Esophagus squamous epithelium (tissue), 5 donors: ENCODE measurements around the gene SHISAL2A. TPM values are rescaled to one million over a fixed set of nuclear protein-coding genes. Genes with fewer than 3 reads are reported as not detected.

Experiments used
- DNase-seq: peaks from one replicate; lab custom pipeline; 2025; lab: John Stamatoyannopoulos, UW
- H3K27ac ChIP-seq, 4 donors: fragments of 200-600 bp; sonication (generic); one replicate each; pipeline ENCODE4 v1.5.1; 2016 to 2019; ENCODE audit warnings: mild to moderate bottlenecking in 1 of 4
- H3K27me3 ChIP-seq, 4 donors: fragments of 200-600 bp; sonication (generic); 1 replicate in 3 of 4; 2 replicates in 1 of 4; pipeline versions ENCODE4 v1.5.1 to v1.6.0; 2017 to 2021; ENCODE audit warnings: antibody characterized with exemption in 1 of 4
- H3K36me3 ChIP-seq, 3 donors: fragments of 200-600 bp; sonication (generic); one replicate each; pipeline ENCODE4 v1.5.1; 2016 to 2019
- H3K4me1 ChIP-seq, 3 donors: fragments of 200-600 bp; sonication (generic); one replicate each; pipeline ENCODE4 v1.5.1; 2017 to 2019
- H3K4me3 ChIP-seq, 4 donors: fragments of 200-600 bp; sonication (generic); 1 replicate in 3 of 4; 2 replicates in 1 of 4; pipeline ENCODE4 v1.5.1; 2016 to 2019; ENCODE audit warnings: mild to moderate bottlenecking in 2 of 4, moderate library complexity in 1 of 4
- H3K9me3 ChIP-seq, 3 donors: fragments of 200-600 bp; sonication (generic); one replicate each; pipeline ENCODE4 v1.5.1; 2016 to 2019
- CTCF ChIP-seq, 6 experiments: fragments of 450-650 bp in 4 of 6; fragments of 200-600 bp in 2 of 6; sonication (generic) in 2 of 6; IDR thresholded peaks; one replicate each; pipeline ENCODE4 v1.5.1; 2016 to 2019; ENCODE audit warnings: antibody characterized with exemption in 6 of 6, mild to moderate bottlenecking in 4 of 6, moderate library complexity in 4 of 6
- POLR2A ChIP-seq, 4 donors: fragments of 450-650 bp; IDR thresholded peaks; one replicate each; pipeline ENCODE4 v1.6.1; 2017; ENCODE audit warnings: antibody characterized with exemption in 4 of 4, mild to moderate bottlenecking in 4 of 4, moderate library complexity in 3 of 4
- WGBS, 2 donors: methylation state at CpG; one replicate each; pipeline ENCODE4 v1.1.5; 2018; 5-methylcytosine and 5-hydroxymethylcytosine counted together
- intact Hi-C: fragments of 100-400 bp; cut with DNase I; formaldehyde crosslinking; loops from one replicate; pipeline ENCODE4 v1.15.0; 2022
- total RNA-seq, 4 donors: library from RNA; depleted of rRNA; stranded (reverse); fragments of >200 nt; gene quantifications; one replicate each; pipeline ENCODE4 v1.1.0, GENCODE V29; 2016
- donor health status: DM: yes; HTN: yes; CAD: no.

SHISAL2A gene
- total RNA-seq = 1 to 10 TPM in 1 of 4 donors, not detected in 3; 1.7 TPM

GRCh38 chr1:52632732-52633290, at the start of gene SHISAL2A:
Gene SHISAL2A, plus strand, starts transcription at chr1:52633168. Its CDS starts 326 bp downstream, at chr1:52633494.
- DNase-seq = no peak
- H3K4me1 ChIP-seq = peaks cover 9 to 29% (median 11%) of the 10 kb centered on the region in 3 donors
- WGBS, 2 donors = 10 to 24% methylated on average over 2 to 25 of the region's 53 CpGs
- no peaks in the 10 kb centered on the region for H3K9me3 ChIP-seq
- H3K4me3 ChIP-seq = peak within 1 kb of the TSS; percentile 27 to 61 (median 40)
- H3K36me3 ChIP-seq = no peaks in the 10 kb centered on the region
- peak within 1 kb of the TSS in 3 of 4 donors; percentile 2 to 71 (median 28) for H3K27ac ChIP-seq
- intact Hi-C loops = no loop called here
- no peak for TF ChIP-seq CTCF (IDR thresholded peaks at IDR 0.05)
- TF ChIP-seq POLR2A (IDR thresholded peaks at IDR 0.05) = peak in 1 of 4 donors; percentile 41
- H3K27me3 ChIP-seq = peaks cover 0 to 59% (median 1%) of the 10 kb centered on the region in 4 donors

- DNase-seq = no peak
- no peak overlapping the region for H3K27ac ChIP-seq
- H3K27me3 ChIP-seq = peaks cover 0 to 19% (median 0%) of the 10 kb centered on the region in 4 donors
- intact Hi-C loops = no loop called here
- H3K4me1 ChIP-seq = no peaks in the 10 kb centered on the region
- no peak for TF ChIP-seq POLR2A (IDR thresholded peaks at IDR 0.05)
- no peak for TF ChIP-seq CTCF (IDR thresholded peaks at IDR 0.05)
- no peaks in the 10 kb centered on the region for H3K9me3 ChIP-seq
- H3K4me3 ChIP-seq = no peak overlapping the region
- no peaks in the 10 kb centered on the region for H3K36me3 ChIP-seq
- 50 to 70% methylated on average over 1 of the region's 1 CpG for WGBS, 2 donors
Measured at GRCh38 chr1:52585474-52585873, 47.5 kb upstream of the SHISAL2A start.

- H3K27me3 ChIP-seq = peaks cover 0 to 19% (median 0%) of the 10 kb centered on the region in 4 donors
- intact Hi-C loops = no loop called here
- H3K4me3 ChIP-seq = no peak overlapping the region
- H3K4me1 ChIP-seq = no peaks in the 10 kb centered on the region
- H3K36me3 ChIP-seq = no peaks in the 10 kb centered on the region
- H3K27ac ChIP-seq = no peak overlapping the region
- H3K9me3 ChIP-seq = no peaks in the 10 kb centered on the region
- TF ChIP-seq POLR2A (IDR thresholded peaks at IDR 0.05) (no peak), CTCF (IDR thresholded peaks at IDR 0.05) (no peak)
- DNase-seq = no peak
Measured at GRCh38 chr1:52588027-52588426, 44.9 kb upstream of the SHISAL2A start.

GRCh38 chr1:52588535-52588934, 44.4 kb upstream of the SHISAL2A start:
- Histone ChIP-seq H3K4me1 (no peaks in the 10 kb centered on the region), H3K36me3 (no peaks in the 10 kb centered on the region), H3K9me3 (no peaks in the 10 kb centered on the region), H3K4me3 (no peak overlapping the region), H3K27me3 (peaks cover 0 to 18% (median 0%) of the 10 kb centered on the region in 4 donors), H3K27ac (no peak overlapping the region)
- no peak for DNase-seq
- intact Hi-C loops = no loop called here
- TF ChIP-seq POLR2A (IDR thresholded peaks at IDR 0.05) (no peak), CTCF (IDR thresholded peaks at IDR 0.05) (no peak)
- WGBS, 2 donors = 46 to 61% methylated on average over 1 of the region's 1 CpG

GRCh38 chr1:52590266-52590665, 42.7 kb upstream of the SHISAL2A start:
- intact Hi-C loops = no loop called here
- Histone ChIP-seq H3K27ac (no peak overlapping the region), H3K27me3 (peaks cover 0 to 11% (median 0%) of the 10 kb centered on the region in 4 donors), H3K36me3 (no peaks in the 10 kb centered on the region), H3K4me1 (no peaks in the 10 kb centered on the region), H3K4me3 (no peak overlapping the region), H3K9me3 (no peaks in the 10 kb centered on the region)
- DNase-seq = no peak
- 63 to 70% methylated on average over 5 of the region's 6 CpGs for WGBS, 2 donors
- TF ChIP-seq POLR2A (IDR thresholded peaks at IDR 0.05) (no peak), CTCF (IDR thresholded peaks at IDR 0.05) (no peak)
